Ectodermal cell (in vitro differentiated cells): ENCODE measurements around the gene COPS7B.

Source experiments
- H3K27ac ChIP-seq: 2 replicates; pipeline ENCODE4 v1.7.0; 2013; ENCODE audit warnings: mild to moderate bottlenecking, low read depth, low read length; ENCODE audit not compliant: insufficient read depth, poor library complexity, severe bottlenecking
- H3K27me3 ChIP-seq: 2 replicates; pipeline ENCODE4 v1.7.0; 2013; ENCODE audit warnings: mild to moderate bottlenecking, low read length; ENCODE audit not compliant: insufficient read depth, control insufficient read depth, poor library complexity, severe bottlenecking
- H3K36me3 ChIP-seq: one replicate; pipeline ENCODE4 v1.7.0; 2013; ENCODE audit warnings: low read length; ENCODE audit not compliant: control insufficient read depth, insufficient read depth
- H3K4me1 ChIP-seq: one replicate; pipeline ENCODE4 v1.7.0; 2013; ENCODE audit warnings: low read length; ENCODE audit not compliant: control insufficient read depth, insufficient read depth
- H3K4me3 ChIP-seq: 2 replicates; pipeline ENCODE4 v1.7.0; 2013; ENCODE audit warnings: low read depth, low read length, control low read depth; ENCODE audit not compliant: insufficient read depth
- H3K9me3 ChIP-seq: 2 replicates; pipeline ENCODE4 v1.7.0; 2013; ENCODE audit warnings: mild to moderate bottlenecking, low read length, moderate library complexity; ENCODE audit not compliant: control insufficient read depth
- WGBS, 2 experiments: methylation state at CpG; one replicate each; pipeline ENCODE4 v1.1.7; 2013; ENCODE audit warnings: missing lambda C conversion rate in 2 of 2; 5-methylcytosine and 5-hydroxymethylcytosine counted together

Gene COPS7B

GRCh38 chr2:231764124-231764523 is 22.1 kb upstream of the COPS7B start:
- Histone ChIP-seq H3K27me3 (no peaks in the 10 kb centered on the region), H3K27ac (no peak overlapping the region), H3K4me1 (no peaks in the 10 kb centered on the region), H3K9me3 (no peaks in the 10 kb centered on the region), H3K4me3 (no peak overlapping the region), H3K36me3 (no peaks in the 10 kb centered on the region)

- no peaks in the 10 kb centered on the region for H3K4me1 ChIP-seq
- H3K9me3 ChIP-seq: no peaks in the 10 kb centered on the region
- no peak overlapping the region for H3K27ac ChIP-seq
- H3K36me3 ChIP-seq: no peaks in the 10 kb centered on the region
- no peak overlapping the region for H3K4me3 ChIP-seq
- 90 to 91% methylated on average over 4 of the region's 4 CpGs for WGBS, 2 experiments
- H3K27me3 ChIP-seq: no peaks in the 10 kb centered on the region
Observed at GRCh38 chr2:231764760-231765159, 21.5 kb upstream of the COPS7B start.

GRCh38 chr2:231765496-231765929 is 20.7 kb upstream of the COPS7B start:
- H3K36me3 ChIP-seq: no peaks in the 10 kb centered on the region
- H3K9me3 ChIP-seq: no peaks in the 10 kb centered on the region
- H3K4me3 ChIP-seq: no peak overlapping the region
- H3K4me1 ChIP-seq: no peaks in the 10 kb centered on the region
- H3K27ac ChIP-seq: no peak overlapping the region
- H3K27me3 ChIP-seq: no peaks in the 10 kb centered on the region

GRCh38 chr2:231769170-231770136 is 16.8 kb upstream of the COPS7B start:
- Histone ChIP-seq H3K36me3 (no peaks in the 10 kb centered on the region), H3K27ac (no peak overlapping the region), H3K4me1 (no peaks in the 10 kb centered on the region), H3K4me3 (no peak overlapping the region), H3K9me3 (no peaks in the 10 kb centered on the region), H3K27me3 (no peaks in the 10 kb centered on the region)
- WGBS, 2 experiments: 89 to 94% methylated on average over 6 of the region's 6 CpGs

GRCh38 chr2:231780123-231780908 is 5.9 kb upstream of the COPS7B start:
- H3K9me3 ChIP-seq: no peaks in the 10 kb centered on the region
- H3K36me3 ChIP-seq: no peaks in the 10 kb centered on the region
- WGBS, 2 experiments: 3 to 4% methylated on average over 48 to 51 of the region's 51 CpGs
- H3K4me1 ChIP-seq: peaks cover 2% of the 10 kb centered on the region
- H3K4me3 ChIP-seq: peak overlapping the region; percentile 84
- H3K27me3 ChIP-seq: peaks cover 10% of the 10 kb centered on the region
- no peak overlapping the region for H3K27ac ChIP-seq

GRCh38 chr2:231780909-231781797 is 5.1 kb upstream of the COPS7B start, which contains the start of gene PDE6D:
TSS of gene PDE6D (minus strand) at chr2:231781282. CDS start at chr2:231781114, 168 bp downstream.
- 0% methylated on average over 67 of the region's 67 CpGs for WGBS, 2 experiments
- Histone ChIP-seq H3K4me1 (peaks cover 4% of the 10 kb centered on the region), H3K27me3 (peaks cover 10% of the 10 kb centered on the region), H3K9me3 (no peaks in the 10 kb centered on the region), H3K36me3 (no peaks in the 10 kb centered on the region), H3K27ac (no peak within 1 kb of the TSS), H3K4me3 (peak within 1 kb of the TSS; percentile 84)

GRCh38 chr2:231781798-231782726 is 4.2 kb upstream of the COPS7B start:
- Histone ChIP-seq H3K27me3 (peaks cover 10% of the 10 kb centered on the region), H3K36me3 (no peaks in the 10 kb centered on the region), H3K4me1 (peaks cover 6% of the 10 kb centered on the region), H3K4me3 (peak overlapping the region; percentile 84), H3K9me3 (no peaks in the 10 kb centered on the region), H3K27ac (no peak overlapping the region)
- 25 to 27% methylated on average over 12 of the region's 12 CpGs for WGBS, 2 experiments

- Histone ChIP-seq H3K36me3 (peaks cover 3% of the 10 kb centered on the region), H3K4me1 (peaks cover 12% of the 10 kb centered on the region), H3K9me3 (no peaks in the 10 kb centered on the region), H3K27me3 (no peaks in the 10 kb centered on the region), H3K4me3 (peak overlapping the region; percentile 62), H3K27ac (no peak overlapping the region)
- 93 to 94% methylated on average over 2 of the region's 2 CpGs for WGBS, 2 experiments
Observed at GRCh38 chr2:231785413-231785812, 832 bp upstream of the COPS7B start.

GRCh38 chr2:231785822-231786176 is 446 bp upstream of the COPS7B start:
- no peaks in the 10 kb centered on the region for H3K27me3 ChIP-seq
- peaks cover 12% of the 10 kb centered on the region for H3K4me1 ChIP-seq
- peak overlapping the region; percentile 62 for H3K4me3 ChIP-seq
- peak overlapping the region; percentile 87 for H3K27ac ChIP-seq
- no peaks in the 10 kb centered on the region for H3K9me3 ChIP-seq
- 46 to 55% methylated on average over 6 of the region's 6 CpGs for WGBS, 2 experiments
- peaks cover 3% of the 10 kb centered on the region for H3K36me3 ChIP-seq
